ACHN (cell line): ENCODE results near the gene NOP9.

Source experiments
- DNase-seq: peaks from one replicate; pipeline ENCODE4 v3.0.0-alpha.2; 2015
- in situ Hi-C: cut with HindIII; loops from 2 replicates; pipeline ENCODE4 v1.10.0; 2017; ENCODE audit warnings: low sequenced_read_pairs, low pct_ligation_motif_present, low pct_unique_long_range_greater_than_20kb

NOP9 gene

GRCh38 chr14:24299255-24300191 is at the start of gene NOP9, which contains the start of gene DHRS1:
TSS of gene NOP9 (plus strand) at chr14:24299850. CDS start at chr14:24299955, 105 bp downstream.
TSS of gene DHRS1 (minus strand) at chr14:24299780. CDS start at chr14:24299106, 674 bp downstream.
- in situ Hi-C loops: no loop called here
- peak; percentile 87 for DNase-seq

DNA sequence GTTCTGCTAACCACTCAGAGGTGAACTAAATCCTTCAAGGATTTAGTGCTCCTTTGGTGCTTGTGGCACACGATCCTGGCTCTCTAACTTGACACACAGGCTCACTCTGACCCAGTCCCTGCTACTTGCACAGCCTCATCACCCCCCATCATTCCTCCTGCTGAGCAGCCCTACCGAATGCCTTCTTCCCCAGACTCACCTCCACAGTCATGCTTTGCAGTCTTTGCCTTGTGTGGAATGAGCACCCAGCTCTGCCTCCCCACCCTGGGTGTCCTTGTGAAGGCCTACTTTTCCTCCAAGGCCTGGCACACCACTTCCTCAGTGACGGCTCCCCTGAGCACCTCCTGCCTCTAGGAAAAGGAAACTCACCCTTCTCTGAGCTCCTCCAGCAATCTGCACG is 49.3 kb upstream of the NOP9 start:
- in situ Hi-C loops: no loop called here

GRCh38 chr14:24251880-24252288 is 47.8 kb upstream of the NOP9 start:
- DNase-seq: no peak
- in situ Hi-C loops: no loop called here

More for the DNA sequence above, 49.3 kb upstream of the NOP9 start:
- DNase-seq: no peak

DNA sequence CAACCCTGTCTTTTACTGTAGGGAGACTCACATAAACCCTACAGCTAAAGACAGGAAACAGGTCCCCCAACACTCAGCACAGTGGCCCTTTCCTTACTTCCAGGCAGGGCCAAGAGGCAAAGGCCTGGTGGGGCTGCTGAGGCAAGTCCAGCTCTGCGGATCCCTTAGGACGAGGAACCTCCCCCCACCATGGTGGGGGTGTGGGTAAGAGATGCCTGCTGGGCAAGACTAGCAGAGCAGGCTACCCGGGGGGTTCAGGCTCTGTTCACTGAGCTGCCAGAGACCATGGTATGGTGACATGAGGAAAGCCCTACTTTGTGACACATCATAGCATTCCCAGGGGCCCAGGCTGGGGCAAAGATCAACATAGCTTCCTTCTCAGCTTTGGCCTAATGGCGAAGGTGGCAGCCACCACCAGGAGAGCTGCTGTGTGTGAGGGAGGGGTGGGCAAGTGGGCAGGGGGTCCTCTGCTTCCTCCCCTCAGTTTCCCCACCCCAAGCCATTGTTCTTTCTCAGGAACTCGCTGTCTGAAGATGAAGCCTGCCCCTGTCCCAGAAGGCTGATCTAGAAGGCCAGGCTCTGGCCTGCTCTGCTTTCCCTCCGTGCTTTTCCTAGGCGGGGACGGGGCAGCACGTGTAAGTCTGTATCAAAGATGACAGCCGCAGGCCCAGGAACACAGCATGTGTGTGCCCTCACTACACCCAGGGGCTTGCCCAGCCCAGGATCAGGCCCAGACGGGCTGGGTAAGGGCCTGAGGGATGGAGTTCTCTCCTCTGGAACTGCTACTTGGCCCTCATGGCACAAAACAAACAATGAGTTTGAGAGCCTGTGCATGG is 47.1 kb upstream of the NOP9 start:
- in situ Hi-C loops: no loop called here
- DNase-seq: no peak

- in situ Hi-C loops: no loop called here
- DNase-seq: no peak
Observed at GRCh38 chr14:24253936-24254335, 45.7 kb upstream of the NOP9 start.

- no peak for DNase-seq
- in situ Hi-C loops: no loop called here
Observed at GRCh38 chr14:24254630-24255392, 44.8 kb upstream of the NOP9 start.

GRCh38 chr14:24255438-24255837 is 44.2 kb upstream of the NOP9 start:
- in situ Hi-C loops: no loop called here
- no peak for DNase-seq

DNA sequence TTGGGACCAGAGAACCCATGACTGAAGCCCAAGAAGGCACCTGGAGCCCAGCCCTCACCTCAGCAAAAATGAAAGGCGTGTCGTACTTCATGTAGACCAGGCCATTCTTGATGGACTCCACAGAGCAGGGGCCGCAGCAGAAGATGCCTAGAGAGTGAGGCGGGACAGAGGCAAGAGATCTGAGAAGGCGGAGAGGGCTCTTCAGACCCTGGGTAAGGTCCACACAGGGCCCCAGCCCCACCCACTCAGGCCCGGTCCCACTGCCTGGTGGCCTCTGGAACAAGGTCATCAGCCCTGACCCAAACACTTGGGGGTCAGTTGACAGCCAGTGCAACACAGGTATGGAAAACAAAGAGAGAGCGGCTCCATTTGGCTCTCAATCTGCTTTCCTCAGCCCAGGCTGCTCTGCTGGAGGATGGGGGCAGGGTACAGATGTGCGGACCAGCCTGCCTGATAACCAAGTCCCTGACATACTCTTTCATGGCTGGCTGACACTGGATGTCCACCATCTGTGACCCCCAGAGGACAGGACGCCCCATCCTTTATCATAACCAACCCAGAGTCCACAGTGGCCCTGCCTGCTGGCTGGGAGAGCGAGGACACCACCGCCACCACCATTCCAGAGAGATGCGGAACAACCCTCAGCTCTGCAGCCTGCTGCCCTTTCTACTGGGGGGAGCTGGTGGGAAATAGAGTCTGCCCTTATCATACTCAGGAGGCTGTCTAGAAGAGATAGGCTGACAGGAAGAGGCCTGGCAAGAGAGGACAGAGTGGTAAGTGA is 43.5 kb upstream of the NOP9 start:
- in situ Hi-C loops: no loop called here
- DNase-seq: no peak

GRCh38 chr14:24256960-24257359 is 42.7 kb upstream of the NOP9 start:
- in situ Hi-C loops: no loop called here

DNA sequence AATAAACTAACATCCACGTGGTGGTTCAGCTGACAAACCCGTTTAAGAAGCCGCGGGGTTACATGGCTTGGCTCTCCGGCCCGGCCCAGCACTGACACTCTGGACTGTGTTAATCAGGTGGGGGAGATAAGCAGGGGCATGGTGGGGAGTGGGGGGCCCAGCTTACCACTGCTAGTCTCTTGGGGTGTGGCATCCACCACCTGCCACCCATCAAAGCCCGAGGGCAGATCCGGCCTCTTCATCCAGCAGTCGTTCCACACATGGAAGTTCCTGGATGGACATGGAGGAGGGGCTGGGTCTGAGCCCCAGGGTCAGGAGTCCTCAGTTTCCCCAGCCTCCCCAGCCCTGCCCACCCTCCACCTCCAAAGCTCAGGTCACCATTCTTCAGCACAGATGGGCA is 41.5 kb upstream of the NOP9 start:
- no peak for DNase-seq
- in situ Hi-C loops: no loop called here

More at GRCh38 chr14:24256960-24257359, 42.7 kb upstream of the NOP9 start:
- DNase-seq: no peak

GRCh38 chr14:24258548-24259265 is 40.9 kb upstream of the NOP9 start:
- in situ Hi-C loops: no loop called here
- no peak for DNase-seq

- DNase-seq: peak; percentile 33
- in situ Hi-C loops: no loop called here
Observed at GRCh38 chr14:24259282-24260025, 40.2 kb upstream of the NOP9 start.

- no peak for DNase-seq
- in situ Hi-C loops: no loop called here
Observed at GRCh38 chr14:24260026-24260779, 39.4 kb upstream of the NOP9 start.

- no peak for DNase-seq
- in situ Hi-C loops: no loop called here
Observed at GRCh38 chr14:24260780-24261157, 38.9 kb upstream of the NOP9 start.

DNA sequence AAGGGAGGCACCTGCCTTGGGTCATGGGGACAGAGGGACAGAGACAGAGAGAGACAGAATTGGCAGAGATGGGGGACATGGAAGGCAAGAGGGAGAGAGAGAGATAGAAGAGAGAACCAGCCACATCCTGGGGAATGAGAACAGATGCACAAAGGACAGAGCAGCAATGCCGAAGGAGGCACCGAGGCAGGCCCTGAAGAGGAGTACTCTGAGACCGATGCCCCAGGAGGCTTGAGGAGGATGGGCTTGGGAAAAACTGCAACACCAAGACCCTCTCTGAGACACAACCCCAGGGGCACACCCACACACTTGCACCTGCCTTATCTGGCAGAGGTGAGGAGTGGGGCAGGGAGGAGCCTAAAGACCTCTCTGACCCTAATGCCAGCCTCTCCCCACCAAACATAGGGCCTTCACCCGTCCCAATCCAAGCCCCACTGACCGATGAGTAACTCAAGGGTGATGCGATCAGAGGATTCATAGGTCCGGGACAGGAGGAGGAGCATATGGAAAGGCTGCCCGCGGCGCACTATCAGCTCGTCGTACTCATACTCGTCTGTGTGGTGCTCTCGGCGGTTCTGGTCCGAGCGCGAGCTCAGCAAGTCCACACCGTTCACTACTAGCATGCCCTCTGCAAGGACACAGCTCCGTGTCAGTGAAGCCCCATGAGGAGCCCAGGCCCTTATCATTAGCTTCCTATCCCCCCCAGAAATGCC is 38.2 kb upstream of the NOP9 start:
- in situ Hi-C loops: no loop called here
- DNase-seq: no peak

- in situ Hi-C loops: no loop called here
- no peak for DNase-seq
Observed at GRCh38 chr14:24261969-24262327, 37.7 kb upstream of the NOP9 start.
